ENCODE measurements around the gene FAM50B.

The FAM50B gene

GRCh38 chr6:3875486-3875885 is 26.3 kb downstream of the FAM50B start:
- DNase-seq = no peak

- DNase-seq = no peak
Observed at GRCh38 chr6:3876101-3876500, 26.9 kb downstream of the FAM50B start.

- DNase-seq = no peak
Observed at GRCh38 chr6:3876866-3877265, 27.7 kb downstream of the FAM50B start.

GRCh38 chr6:3878048-3878666 is 29.0 kb downstream of the FAM50B start:
- no peak for DNase-seq

- no peak for DNase-seq
Observed at GRCh38 chr6:3879194-3879952, 30.2 kb downstream of the FAM50B start.

- DNase-seq = no peak
Observed at GRCh38 chr6:3881711-3882421, 32.7 kb downstream of the FAM50B start.

- no peak for DNase-seq
Observed at GRCh38 chr6:3882431-3882830, 33.3 kb downstream of the FAM50B start.

- no peak for DNase-seq
Observed at GRCh38 chr6:3882866-3883265, 33.7 kb downstream of the FAM50B start.

GRCh38 chr6:3884007-3884745 is 35.0 kb downstream of the FAM50B start:
- DNase-seq = no peak

- DNase-seq = no peak
Observed at GRCh38 chr6:3885262-3886036, 36.3 kb downstream of the FAM50B start.

- DNase-seq = no peak
Observed at GRCh38 chr6:3887150-3887700, 38.1 kb downstream of the FAM50B start.

GRCh38 chr6:3888153-3888957 is 39.2 kb downstream of the FAM50B start:
- DNase-seq = no peak

- no peak for DNase-seq
Observed at GRCh38 chr6:3890047-3890446, 40.9 kb downstream of the FAM50B start.

GRCh38 chr6:3891883-3892282 is 42.7 kb downstream of the FAM50B start:
- DNase-seq = no peak

- no peak for DNase-seq
Observed at GRCh38 chr6:3892603-3893002, 43.4 kb downstream of the FAM50B start.

- DNase-seq = no peak
Observed at GRCh38 chr6:3893487-3893886, 44.3 kb downstream of the FAM50B start.

- DNase-seq = no peak
Observed at GRCh38 chr6:3893917-3894316, 44.7 kb downstream of the FAM50B start.

GRCh38 chr6:3894590-3895311 is 45.6 kb downstream of the FAM50B start:
- DNase-seq = no peak

- no peak for DNase-seq
Observed at GRCh38 chr6:3895312-3895653, 46.1 kb downstream of the FAM50B start.

GRCh38 chr6:3895805-3896204 is 46.6 kb downstream of the FAM50B start:
- DNase-seq = no peak
